Stimulated activated CD4-positive, alpha-beta T cell treated with anti-CD3 and anti-CD28 coated beads, Interleukin-2, amount 100 ng/mL, for 4 hours (primary cell): ENCODE results near the gene RNU5D-1.
"Not testable (repeated sequence)": the region's sequence is repeated elsewhere in the genome, so short reads cannot be mapped to it uniquely, and the experiment has no call there.

Source experiments
- DNase-seq: peaks from one replicate; pipeline ENCODE4 v3.0.0-alpha.2; 2020; ENCODE audit warnings: low read depth

RNU5D-1 gene

GRCh38 chr1:44730741-44731512 is at the start of gene RNU5D-1:
Gene RNU5D-1, minus strand, starts transcription at chr1:44731170.
- peak; percentile 90 for DNase-seq

- DNase-seq: no peak
Observed at GRCh38 chr1:44780583-44781121, 49.7 kb upstream of the RNU5D-1 start.

- DNase-seq: no peak
Observed at GRCh38 chr1:44778705-44779576, 48.0 kb upstream of the RNU5D-1 start.

GRCh38 chr1:44777969-44778635 is 47.1 kb upstream of the RNU5D-1 start:
- no peak for DNase-seq

- DNase-seq: no peak
Observed at GRCh38 chr1:44777547-44777946, 46.6 kb upstream of the RNU5D-1 start.

- no peak for DNase-seq
Observed at GRCh38 chr1:44776730-44777068, 45.7 kb upstream of the RNU5D-1 start.

GRCh38 chr1:44775930-44776729 is 45.2 kb upstream of the RNU5D-1 start:
- DNase-seq: peak; percentile 59

GRCh38 chr1:44775078-44775929 is 44.3 kb upstream of the RNU5D-1 start, which contains the start of gene RPS8:
Gene RPS8, plus strand, starts transcription at chr1:44775540. Its CDS starts 57 bp downstream, at chr1:44775597.
- DNase-seq: peak; percentile 87

- not testable (repeated sequence) for DNase-seq
Observed at GRCh38 chr1:44766421-44766820, 35.5 kb upstream of the RNU5D-1 start.

GRCh38 chr1:44760876-44761275 is 29.9 kb upstream of the RNU5D-1 start:
- DNase-seq: no peak

- no peak for DNase-seq
Observed at GRCh38 chr1:44759077-44759476, 28.1 kb upstream of the RNU5D-1 start.

GRCh38 chr1:44757420-44757819 is 26.4 kb upstream of the RNU5D-1 start:
- no peak for DNase-seq

- no peak for DNase-seq
Observed at GRCh38 chr1:44747878-44748277, 16.9 kb upstream of the RNU5D-1 start.

- no peak for DNase-seq
Observed at GRCh38 chr1:44743211-44743610, 12.2 kb upstream of the RNU5D-1 start.

- no peak for DNase-seq
Observed at GRCh38 chr1:44740179-44740617, 9.2 kb upstream of the RNU5D-1 start.

- peak; percentile 96 for DNase-seq
Observed at GRCh38 chr1:44739307-44740178, 8.6 kb upstream of the RNU5D-1 start, which contains the start of gene KIF2C. Gene KIF2C, plus strand, starts transcription at chr1:44739837. Its CDS starts 96 bp downstream, at chr1:44739933.

- DNase-seq: not testable (repeated sequence)
Observed at GRCh38 chr1:44738953-44739306, 8.0 kb upstream of the RNU5D-1 start.

- no peak for DNase-seq
Observed at GRCh38 chr1:44735992-44736391, 5.0 kb upstream of the RNU5D-1 start.

- DNase-seq: no peak
Observed at GRCh38 chr1:44733784-44734183, 2.8 kb upstream of the RNU5D-1 start.
